Calu3 (cell line): ENCODE data around the gene C1QTNF1. TPM values are rescaled to one million over a fixed set of nuclear protein-coding genes. Genes with fewer than 3 reads are reported as not detected.
A peak's percentile ranks its signal among the peaks of the same experiment; 100 is the strongest.

ENCODE experiments used
- BruUV-seq: library from RNA; stranded (reverse); fragments of 400-500 nt; replicated peaks from 2 replicates; lab custom pipeline; 2021; lab: Mats Ljungman, UMichigan
- CTCF ChIA-PET: fragments of 300-600 bp; sonication (Branson Sonifier 250); formaldehyde crosslinking; loops from one replicate; lab custom pipeline; 2022; ENCODE audit warnings: antibody characterized with exemption; lab: Charles Lee
- DNase-seq: peaks from one replicate; pipeline ENCODE4 v3.0.0; 2022
- H3K27ac Mint-ChIP-seq: one replicate; pipeline ENCODE4 v1.8.0; 2022; ENCODE audit warnings: mixed read lengths; ENCODE audit not compliant: unreplicated experiment
- H3K27me3 Mint-ChIP-seq: one replicate; pipeline ENCODE4 v1.8.0; 2022; ENCODE audit warnings: mixed read lengths; ENCODE audit not compliant: unreplicated experiment
- H3K36me3 Mint-ChIP-seq: one replicate; pipeline ENCODE4 v1.8.0; 2022; ENCODE audit warnings: mild to moderate bottlenecking, moderate library complexity, mixed read lengths; ENCODE audit not compliant: insufficient read depth, unreplicated experiment
- H3K4me1 Mint-ChIP-seq: one replicate; pipeline ENCODE4 v1.8.0; 2022; ENCODE audit warnings: mild to moderate bottlenecking, low read depth, mixed read lengths; ENCODE audit not compliant: unreplicated experiment
- H3K4me3 Mint-ChIP-seq: one replicate; pipeline ENCODE4 v1.8.0; 2022; ENCODE audit warnings: mild to moderate bottlenecking, low read depth, moderate library complexity, mixed read lengths; ENCODE audit not compliant: unreplicated experiment
- H3K9me3 Mint-ChIP-seq: one replicate; pipeline ENCODE4 v1.8.0; 2022; ENCODE audit warnings: low read depth, mixed read lengths; ENCODE audit not compliant: unreplicated experiment
- intact Hi-C: fragments of 100-400 bp; cut with micrococcal nuclease; formaldehyde crosslinking; loops from one replicate; pipeline ENCODE4 v1.10.0; 2022; ENCODE audit not compliant: unreplicated experiment
- total RNA-seq: library from RNA; stranded (reverse); gene quantifications from 2 replicates; pipeline ENCODE4 v1.2.3, GENCODE V29; 2022
- TF ChIP-seq, protein P1 (sequence below): fragments of 200-600 bp; IDR thresholded peaks from one replicate; pipeline ENCODE4 v1.8.0; 2022; ENCODE audit warnings: antibody characterized with exemption; ENCODE audit not compliant: unreplicated experiment

Gene C1QTNF1
- total RNA-seq, 1 experiment from 2014 or later, result 3.3 TPM

DNA sequence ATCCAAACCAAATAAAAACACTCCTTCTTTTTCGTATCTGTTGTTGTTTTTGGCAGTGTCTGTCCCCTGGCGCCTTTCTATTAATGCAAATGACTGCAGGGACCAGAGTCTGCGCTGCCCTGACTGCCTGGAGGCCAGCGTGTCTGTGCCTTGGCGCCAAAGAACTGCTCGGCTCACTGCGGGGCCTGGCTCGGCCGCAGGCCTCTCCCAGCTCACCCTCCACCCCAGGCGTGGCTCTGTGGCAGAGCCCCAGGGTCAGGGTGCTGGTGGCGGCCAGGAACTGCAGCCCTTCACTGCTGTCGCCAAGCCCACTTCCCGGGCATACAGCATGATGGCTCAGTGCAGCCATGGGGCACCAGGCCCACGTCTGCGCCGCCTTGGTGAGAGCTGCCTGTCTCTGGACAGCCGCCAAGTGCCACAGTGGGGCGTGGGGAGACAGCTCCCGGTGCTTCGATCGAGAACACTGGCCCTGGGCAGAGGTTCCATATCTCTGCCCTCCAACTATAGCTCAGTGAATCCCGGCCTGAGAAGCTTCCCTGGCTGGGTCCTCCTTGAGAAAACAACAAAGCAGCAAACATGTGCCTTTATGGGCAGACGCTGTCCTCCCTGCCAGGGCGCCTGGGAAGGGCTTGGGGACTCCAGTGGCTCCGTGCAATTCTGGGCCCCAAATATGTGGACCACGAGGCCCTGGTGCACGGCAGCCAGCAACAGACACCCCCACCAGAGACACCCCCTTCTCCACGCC is 25.5 kb upstream of the C1QTNF1 start:
- no TSS peak for BruUV-seq
- Mint-ChIP-seq H3K9me3 (no peaks in the 10 kb centered on the region), H3K27me3 (no peaks in the 10 kb centered on the region), H3K27ac (peak overlapping the region; percentile 36), H3K4me3 (peak overlapping the region; percentile 42), H3K36me3 (peaks cover 76% of the 10 kb centered on the region), H3K4me1 (peaks cover 62% of the 10 kb centered on the region)
- TF ChIP-seq, protein P1, sequence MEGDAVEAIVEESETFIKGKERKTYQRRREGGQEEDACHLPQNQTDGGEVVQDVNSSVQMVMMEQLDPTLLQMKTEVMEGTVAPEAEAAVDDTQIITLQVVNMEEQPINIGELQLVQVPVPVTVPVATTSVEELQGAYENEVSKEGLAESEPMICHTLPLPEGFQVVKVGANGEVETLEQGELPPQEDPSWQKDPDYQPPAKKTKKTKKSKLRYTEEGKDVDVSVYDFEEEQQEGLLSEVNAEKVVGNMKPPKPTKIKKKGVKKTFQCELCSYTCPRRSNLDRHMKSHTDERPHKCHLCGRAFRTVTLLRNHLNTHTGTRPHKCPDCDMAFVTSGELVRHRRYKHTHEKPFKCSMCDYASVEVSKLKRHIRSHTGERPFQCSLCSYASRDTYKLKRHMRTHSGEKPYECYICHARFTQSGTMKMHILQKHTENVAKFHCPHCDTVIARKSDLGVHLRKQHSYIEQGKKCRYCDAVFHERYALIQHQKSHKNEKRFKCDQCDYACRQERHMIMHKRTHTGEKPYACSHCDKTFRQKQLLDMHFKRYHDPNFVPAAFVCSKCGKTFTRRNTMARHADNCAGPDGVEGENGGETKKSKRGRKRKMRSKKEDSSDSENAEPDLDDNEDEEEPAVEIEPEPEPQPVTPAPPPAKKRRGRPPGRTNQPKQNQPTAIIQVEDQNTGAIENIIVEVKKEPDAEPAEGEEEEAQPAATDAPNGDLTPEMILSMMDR, result no peak
- CTCF ChIA-PET, result no interaction called here
- intact Hi-C loops, result no loop called here
- peak; percentile 62 for DNase-seq

DNA sequence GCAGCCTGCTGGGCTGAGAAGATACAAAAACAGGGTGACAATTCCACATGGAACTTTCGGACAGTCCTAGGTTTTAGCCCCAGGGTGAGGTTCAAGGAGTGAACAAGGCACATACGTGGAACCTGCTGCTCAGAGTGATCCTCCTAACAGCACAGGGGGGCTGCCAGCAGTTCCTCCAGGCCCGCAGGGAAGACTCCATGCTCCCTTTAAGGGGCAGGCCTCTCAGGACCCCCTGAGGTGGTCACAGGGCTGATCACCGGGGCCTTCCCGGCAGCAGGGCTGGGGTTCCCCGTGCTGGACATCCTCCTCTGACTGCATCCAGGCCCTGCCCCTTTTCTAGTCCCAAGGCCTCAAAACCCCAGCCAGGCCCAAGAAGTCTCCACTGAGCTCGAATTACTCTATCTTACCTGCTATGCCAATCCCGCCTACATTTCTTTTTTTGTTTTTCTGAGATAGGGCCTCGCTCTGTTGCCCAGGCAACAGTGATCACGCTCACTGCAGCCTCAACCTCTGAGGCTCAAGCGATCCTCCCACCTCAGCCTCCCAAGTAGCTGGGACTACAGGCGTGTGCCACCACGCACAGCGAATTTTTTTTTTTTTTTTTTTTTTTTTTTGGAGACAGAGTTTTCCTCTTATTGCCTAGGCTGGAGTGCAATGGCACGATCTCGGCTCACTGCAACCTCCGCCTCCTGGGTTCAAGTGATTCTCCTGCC is 24.8 kb upstream of the C1QTNF1 start:
- Mint-ChIP-seq H3K4me1 (peaks cover 62% of the 10 kb centered on the region), H3K27ac (peak overlapping the region; percentile 36), H3K36me3 (peaks cover 69% of the 10 kb centered on the region), H3K9me3 (no peaks in the 10 kb centered on the region), H3K27me3 (no peaks in the 10 kb centered on the region), H3K4me3 (no peak overlapping the region)
- BruUV-seq, result no TSS peak
- intact Hi-C loops, result no loop called here
- CTCF ChIA-PET, result interaction anchor here (0.7 kb wide), 1 partner anchor 462 kb away, joined by 4 read pairs; no protein-coding TSS in a partner anchor
- TF ChIP-seq, protein P1, result no peak
- DNase-seq, result no peak

DNA sequence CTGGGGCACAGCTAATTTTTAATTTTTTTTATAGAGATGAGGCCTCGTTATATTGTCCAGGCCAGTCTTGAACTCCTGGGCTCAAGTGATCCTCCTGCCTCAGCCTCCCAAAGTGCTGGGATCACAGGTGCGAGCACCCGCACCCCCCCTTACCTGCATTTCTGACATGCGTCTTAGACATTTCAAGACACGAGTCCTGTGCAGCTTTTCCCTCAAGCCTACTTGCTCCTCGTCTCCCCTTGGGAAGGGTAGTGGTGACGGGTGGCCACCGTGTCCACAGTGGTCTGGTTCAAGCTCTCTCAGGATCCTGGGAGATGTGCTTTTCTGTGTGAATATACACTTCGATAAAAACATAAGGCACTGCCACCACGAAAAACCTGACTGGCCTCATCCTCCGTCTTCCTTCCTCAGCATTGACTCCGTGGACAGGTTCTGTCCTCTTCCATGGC is 24.0 kb upstream of the C1QTNF1 start:
- no peaks in the 10 kb centered on the region for H3K9me3 Mint-ChIP-seq
- TF ChIP-seq, protein P1, result no peak
- no TSS peak for BruUV-seq
- intact Hi-C loops, result no loop called here
- H3K27me3 Mint-ChIP-seq, result no peaks in the 10 kb centered on the region
- DNase-seq, result no peak
- H3K36me3 Mint-ChIP-seq, result peaks cover 64% of the 10 kb centered on the region
- H3K4me1 Mint-ChIP-seq, result peaks cover 62% of the 10 kb centered on the region
- CTCF ChIA-PET, result no interaction called here
- H3K27ac Mint-ChIP-seq, result no peak overlapping the region
- H3K4me3 Mint-ChIP-seq, result no peak overlapping the region

DNA sequence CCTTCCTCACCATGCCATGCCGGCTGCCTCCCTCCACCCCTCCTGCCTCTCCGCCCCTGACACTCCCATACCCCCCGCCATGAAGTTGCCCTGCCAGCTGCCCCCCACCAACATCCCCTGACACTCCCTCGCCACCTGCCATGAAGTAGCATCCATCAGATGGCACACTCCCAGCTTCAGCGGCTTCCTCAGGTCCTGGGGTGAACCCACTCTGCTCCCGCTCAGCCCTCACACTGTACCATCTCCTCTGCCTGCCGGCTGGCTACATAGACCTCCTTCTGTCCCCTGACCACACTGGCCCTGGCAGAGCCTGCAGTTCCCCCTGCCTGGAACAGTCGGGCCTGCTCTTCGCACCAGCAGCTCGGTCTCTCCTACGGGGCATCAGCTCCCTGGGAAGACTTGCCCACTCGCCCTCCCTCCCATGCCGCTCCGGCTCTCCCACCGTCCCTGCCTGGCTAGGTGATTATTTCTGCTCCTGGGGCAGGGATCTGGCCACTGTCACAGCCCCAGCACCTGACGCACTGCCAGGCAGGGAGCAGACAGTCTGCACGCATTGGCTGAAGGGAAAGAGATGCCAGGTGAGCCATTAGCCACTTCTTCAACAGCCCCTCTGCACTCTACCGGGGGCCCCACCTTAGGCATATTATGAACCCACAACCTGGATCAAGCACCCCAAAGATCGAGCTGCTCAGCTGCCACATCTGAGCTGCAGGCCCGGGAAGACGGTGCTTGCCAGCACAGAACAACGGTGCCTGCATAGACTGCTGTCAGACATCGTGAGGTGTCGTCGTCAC is 23.4 kb upstream of the C1QTNF1 start:
- Mint-ChIP-seq H3K9me3 (no peaks in the 10 kb centered on the region), H3K36me3 (peaks cover 58% of the 10 kb centered on the region), H3K4me3 (no peak overlapping the region), H3K4me1 (peaks cover 63% of the 10 kb centered on the region), H3K27ac (peak overlapping the region; percentile 14), H3K27me3 (no peaks in the 10 kb centered on the region)
- DNase-seq, result no peak
- CTCF ChIA-PET, result no interaction called here
- intact Hi-C loops, result no loop called here
- TF ChIP-seq, protein P1, result no peak
- no TSS peak for BruUV-seq
